A549 (cell line): ENCODE results near the gene EBNA1BP2.

Source experiments
- BHLHE40 ChIP-seq: IDR thresholded peaks from 2 replicates; pipeline ENCODE4 v1.6.1; 2012; ENCODE audit warnings: low read depth, low read length, inconsistent platforms
- CHD2 ChIP-seq: fragments of 150-350 bp; IDR thresholded peaks from 2 replicates; pipeline ENCODE4 v1.6.1; 2014; ENCODE audit warnings: low read length; ENCODE audit not compliant: partially characterized antibody
- CHD4 ChIP-seq: fragments of 200-600 bp; sonication (generic); IDR thresholded peaks from 2 replicates; pipeline ENCODE4 v1.6.1; 2016; ENCODE audit warnings: antibody characterized with exemption, mild to moderate bottlenecking, borderline replicate concordance
- CTCF ChIP-seq: fragments of >200 bp; sonication (Bioruptor Twin); formaldehyde crosslinking; IDR thresholded peaks from 3 replicates; pipeline ENCODE4 v1.5.1; 2016
- ELK1 ChIP-seq: fragments of 150-350 bp; IDR thresholded peaks from 2 replicates; pipeline ENCODE4 v1.6.1; 2014; ENCODE audit warnings: low read depth, mild to moderate bottlenecking, low read length
- EP300 ChIP-seq, 2 experiments: fragments of >200 bp; sonication (Bioruptor Twin); formaldehyde crosslinking; IDR thresholded peaks; 2 replicates in 1 of 2; 3 replicates in 1 of 2; pipeline ENCODE4 v1.6.1; 2016 to 2017
- HOXB13 ChIP-seq: fragments of 250-450 bp; sonication (Bioruptor Pico); IDR thresholded peaks from 2 replicates; pipeline ENCODE4 v1.5.0; 2020; ENCODE audit warnings: low read depth, mild to moderate bottlenecking, moderate library complexity
- POLR2AphosphoS2 ChIP-seq: conservative IDR thresholded peaks from 2 replicates; pipeline ENCODE4 v1.6.1; 2012; ENCODE audit warnings: low read length, improper control_type of control experiment, inconsistent platforms

GRCh38 chr1:43153443-43153842, 18.6 kb downstream of the EBNA1BP2 start:
- TF ChIP-seq CTCF = no peak
- no peak for TF ChIP-seq CHD2
- no peak for TF ChIP-seq ELK1
- no peak for TF ChIP-seq HOXB13 (CRISPR knock-in tag)
- TF ChIP-seq BHLHE40 = no peak
- TF ChIP-seq POLR2AphosphoS2 = no peak
- no peak for TF ChIP-seq EP300 (IDR thresholded peaks at IDR 0.05)
- TF ChIP-seq CHD4 = no peak
